Fibroblast of mammary gland (primary cell): Measurements from ENCODE around the gene EIF3F.

Source experiments
- DNase-seq: peaks from one replicate; pipeline ENCODE4 v3.0.0-alpha.2; 2010; ENCODE audit warnings: low read depth
- H3K4me3 ChIP-seq: 2 replicates; pipeline ENCODE4 v1.5.1; 2011; ENCODE audit warnings: low read depth, mild to moderate bottlenecking, low read length, moderate library complexity; ENCODE audit not compliant: control insufficient read depth
- CTCF ChIP-seq: conservative IDR thresholded peaks from 2 replicates; pipeline ENCODE4 v1.5.1; 2011; ENCODE audit warnings: low read depth, low read length, inconsistent platforms; ENCODE audit not compliant: control insufficient read depth, insufficient read depth

The EIF3F gene

GRCh38 chr11:7964261-7964660 lies 22.9 kb upstream of the EIF3F start:
- TF ChIP-seq CTCF: no peak
- DNase-seq: peak; percentile 62
- H3K4me3 ChIP-seq: peak overlapping the region; percentile 1

DNA sequence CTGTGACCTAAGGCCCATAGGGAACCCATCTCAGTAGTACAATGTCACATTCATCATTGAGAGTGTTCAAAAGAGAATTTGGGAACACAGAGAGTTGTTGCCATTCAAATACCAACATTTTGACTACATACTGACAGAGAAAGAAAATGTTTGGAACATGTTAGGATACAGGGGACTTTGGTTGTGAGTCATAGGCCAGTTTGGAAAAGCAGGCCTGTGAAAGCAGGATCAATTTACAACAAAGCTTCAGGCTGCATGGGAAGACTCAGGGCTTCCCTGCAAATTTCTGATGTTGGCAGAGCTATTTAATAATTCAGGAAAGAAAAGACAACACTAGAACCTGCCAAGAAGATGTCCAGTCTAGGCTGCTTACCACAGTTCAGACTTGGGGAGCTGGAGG lies 22.3 kb upstream of the EIF3F start:
- H3K4me3 ChIP-seq: no peak overlapping the region
- peak; percentile 87 for DNase-seq
- TF ChIP-seq CTCF: no peak

GRCh38 chr11:7965386-7965785 lies 21.8 kb upstream of the EIF3F start, which contains the start of gene NLRP10:
Gene NLRP10, minus strand, starts transcription at chr11:7965447. Its CDS starts 1,952 bp downstream, at chr11:7963495.
- TF ChIP-seq CTCF: no peak
- DNase-seq: peak; percentile 92
- peak within 1 kb of the TSS; percentile 1 for H3K4me3 ChIP-seq

- no peak for TF ChIP-seq CTCF
- DNase-seq: no peak
- H3K4me3 ChIP-seq: no peak overlapping the region
These were observed 20.0 kb upstream of the EIF3F start for GRCh38 chr11:7967097-7967496.

DNA sequence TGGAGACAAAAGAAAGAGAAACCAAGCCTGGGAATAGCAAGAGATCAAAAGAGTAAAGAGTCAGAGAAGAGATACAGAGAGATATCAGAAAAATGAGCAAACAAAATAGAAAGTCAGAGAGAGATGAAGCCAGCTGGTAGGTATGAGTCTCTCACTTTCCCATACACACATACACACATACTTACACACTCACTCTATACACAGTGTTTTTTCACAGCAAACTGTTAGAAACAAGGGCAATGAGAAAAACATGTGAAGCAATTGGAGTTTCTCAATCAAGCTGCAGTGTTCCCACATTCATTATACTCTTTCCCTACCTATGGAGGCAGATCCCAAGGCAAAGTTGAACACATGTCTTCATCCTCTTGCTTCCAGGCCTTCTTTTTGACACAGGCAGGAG lies 19.3 kb upstream of the EIF3F start:
- peak; percentile 58 for DNase-seq
- H3K4me3 ChIP-seq: no peak overlapping the region
- no peak for TF ChIP-seq CTCF

DNA sequence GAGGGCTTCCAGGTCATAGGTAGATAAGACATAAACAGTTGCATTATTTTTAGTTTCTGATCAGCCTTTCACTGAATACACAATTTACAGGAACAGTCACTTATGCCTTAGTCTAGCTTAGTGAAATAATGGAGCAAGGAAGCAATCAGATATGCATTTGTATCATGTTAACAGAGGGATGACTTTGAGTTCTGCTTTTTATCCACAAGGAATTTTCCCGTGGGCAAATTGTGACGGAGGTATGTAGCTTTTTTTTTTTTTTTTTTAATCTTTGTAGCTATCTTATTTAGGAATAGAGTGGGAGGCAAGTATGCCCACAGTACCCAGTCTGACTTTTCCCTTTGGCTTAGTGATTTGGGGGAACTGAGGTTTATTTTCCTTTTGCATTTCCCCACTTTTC lies 18.5 kb upstream of the EIF3F start:
- H3K4me3 ChIP-seq: no peak overlapping the region
- no peak for DNase-seq
- no peak for TF ChIP-seq CTCF

- no peak overlapping the region for H3K4me3 ChIP-seq
- DNase-seq: no peak
- no peak for TF ChIP-seq CTCF
These were observed 17.1 kb upstream of the EIF3F start for GRCh38 chr11:7969756-7970646.
